Measurements from ENCODE around the gene ZFP14.
"Not testable (repeated sequence)": the region's sequence is repeated elsewhere in the genome, so short reads cannot be mapped to it uniquely, and the experiment has no call there.

Gene ZFP14

DNA sequence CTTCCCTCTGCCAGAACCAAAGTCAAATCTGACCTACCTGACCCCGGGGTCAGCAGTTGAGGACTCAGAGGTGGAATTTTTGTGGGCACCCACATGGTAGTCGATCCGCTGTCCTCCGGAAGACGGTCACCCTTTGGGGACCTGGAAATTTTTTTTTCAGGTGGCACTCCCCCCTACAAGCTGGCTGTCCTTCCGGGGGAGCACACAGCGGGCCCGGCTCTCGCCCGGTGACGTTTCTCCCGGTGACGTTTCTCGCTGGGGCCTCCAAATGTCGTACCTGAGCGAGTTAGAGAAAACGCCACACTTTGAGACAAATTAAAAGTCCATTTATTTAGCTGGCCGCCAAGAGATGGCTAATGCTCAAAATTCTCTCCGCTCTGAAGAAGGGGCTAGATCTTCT lies 48.8 kb downstream of the ZFP14 start:
- no peak for DNase-seq (ENCODE audit: low spot score)
- H3K27ac ChIP-seq: no peak overlapping the region
- H3K4me3 ChIP-seq: no peak overlapping the region
- no peak for TF ChIP-seq CTCF (IDR thresholded peaks at IDR 0.05)

GRCh38 chr19:36329534-36329933 lies 49.5 kb downstream of the ZFP14 start:
- not testable (repeated sequence) for H3K4me3 ChIP-seq; DNase-seq (ENCODE audit: low spot score); H3K27ac ChIP-seq

DNA sequence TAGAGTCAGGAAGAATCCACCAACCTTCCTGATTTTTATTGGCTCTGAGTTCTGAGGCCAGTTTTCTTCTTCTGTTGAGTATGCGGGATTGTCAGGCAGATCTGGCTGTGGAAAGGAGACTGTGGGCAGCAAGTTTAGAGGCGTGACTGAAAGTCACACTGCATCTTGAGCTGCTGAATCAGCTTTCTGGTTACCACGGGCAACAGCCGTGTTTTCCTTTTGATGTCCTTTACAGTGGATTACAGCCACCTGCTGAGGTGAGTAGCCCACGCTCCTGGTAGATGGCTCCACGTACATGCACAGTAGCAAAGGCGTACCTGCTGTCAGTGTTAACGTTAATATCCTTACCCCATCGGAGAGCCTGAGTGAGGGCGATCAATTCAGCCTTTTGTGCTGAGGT lies 52.4 kb downstream of the ZFP14 start:
- not testable (repeated sequence) for DNase-seq (ENCODE audit: low spot score)

DNA sequence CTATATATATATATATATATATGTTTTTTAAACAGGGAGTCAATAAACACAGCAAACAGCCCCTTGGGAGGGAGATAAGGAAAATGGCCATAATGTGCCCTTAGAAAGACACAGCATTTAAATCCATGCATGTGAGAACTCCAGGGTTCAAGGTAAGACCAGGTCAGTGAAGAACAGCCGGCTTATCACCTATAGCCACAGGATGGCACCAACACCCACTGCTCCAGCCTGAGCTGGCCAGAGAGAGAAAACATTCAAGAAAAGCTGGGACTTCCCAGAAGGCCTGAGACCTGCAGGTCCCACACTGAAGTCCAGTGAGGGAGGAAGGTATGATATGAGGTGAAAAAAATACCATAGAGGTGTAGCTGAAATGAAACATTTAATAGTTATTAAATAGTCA lies 63.8 kb downstream of the ZFP14 start:
- not testable (repeated sequence) for H3K4me3 ChIP-seq; H3K27ac ChIP-seq; DNase-seq (ENCODE audit: low spot score)

More for the DNA sequence above, 52.4 kb downstream of the ZFP14 start:
- H3K27ac ChIP-seq, H3K4me3 ChIP-seq: not testable (repeated sequence)

- H3K27ac ChIP-seq; H3K4me3 ChIP-seq; DNase-seq (ENCODE audit: low spot score): not testable (repeated sequence)
Observed at GRCh38 chr19:36314053-36314452, 64.9 kb downstream of the ZFP14 start.

DNA sequence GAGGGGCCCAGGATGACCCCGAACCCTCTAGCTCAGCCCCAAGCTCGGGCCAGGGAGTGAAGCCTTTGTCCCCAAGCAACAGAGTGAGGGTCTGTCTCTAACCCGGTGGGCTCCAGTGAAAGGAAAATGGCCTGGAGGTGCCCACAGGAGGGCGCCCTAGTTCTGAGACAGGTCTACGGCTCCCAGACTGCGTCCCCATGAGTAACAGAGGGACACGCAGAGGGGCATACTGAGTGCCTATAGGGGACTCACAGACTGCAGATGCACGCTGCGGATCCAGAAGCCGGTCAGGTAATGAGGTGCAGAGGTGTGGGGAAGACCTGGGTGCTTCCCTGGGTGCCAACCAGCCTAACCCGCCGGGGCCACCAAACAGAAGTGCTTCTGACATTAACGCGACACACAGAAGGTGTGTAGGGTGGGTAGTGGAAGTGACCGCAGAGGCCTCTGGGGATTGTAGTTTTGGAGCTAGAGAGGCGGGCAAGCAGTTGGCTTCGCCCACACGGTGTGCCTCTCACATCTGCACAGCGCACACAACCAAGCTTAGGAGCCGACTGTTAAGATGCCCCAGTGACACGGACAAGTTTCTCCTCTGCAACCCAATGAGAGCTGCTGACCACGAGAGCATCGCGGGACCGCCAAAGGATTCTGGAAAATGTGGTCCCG lies 67.8 kb downstream of the ZFP14 start:
- not testable (repeated sequence) for H3K27ac ChIP-seq; DNase-seq (ENCODE audit: low spot score); H3K4me3 ChIP-seq

DNA sequence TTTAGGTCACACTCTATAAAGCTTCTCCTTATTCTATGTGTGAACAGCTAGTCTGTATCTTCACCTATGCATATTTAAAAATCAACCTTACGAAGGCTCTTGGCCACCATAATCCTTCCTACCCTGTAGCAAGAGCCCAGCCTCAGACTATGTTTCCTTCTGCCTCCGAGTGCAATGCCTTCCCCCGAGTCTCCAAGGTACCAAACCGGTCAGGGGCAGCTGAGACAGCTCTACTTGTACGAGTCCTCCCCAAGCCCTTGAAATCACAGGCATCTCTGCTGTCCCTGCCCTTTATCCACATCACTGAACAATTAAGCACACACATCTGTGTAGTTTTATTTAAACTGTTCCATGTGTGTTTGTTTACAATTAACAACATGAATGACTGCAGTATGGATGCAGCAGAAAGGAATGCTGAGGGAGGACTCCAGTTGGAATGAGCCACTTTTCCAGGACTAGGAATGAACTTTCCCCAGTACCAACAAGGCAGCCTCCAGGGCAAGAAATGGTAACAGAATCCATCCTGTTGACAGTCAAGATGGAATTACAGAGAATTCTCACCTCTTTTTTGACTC lies 68.5 kb downstream of the ZFP14 start:
- not testable (repeated sequence) for H3K27ac ChIP-seq; DNase-seq (ENCODE audit: low spot score)

GRCh38 chr19:36309759-36310158 lies 69.2 kb downstream of the ZFP14 start:
- H3K4me3 ChIP-seq: peak overlapping the region; percentile 60
- DNase-seq (ENCODE audit: low spot score); H3K27ac ChIP-seq: not testable (repeated sequence)

More for the DNA sequence above, 68.5 kb downstream of the ZFP14 start:
- not testable (repeated sequence) for H3K4me3 ChIP-seq

DNA sequence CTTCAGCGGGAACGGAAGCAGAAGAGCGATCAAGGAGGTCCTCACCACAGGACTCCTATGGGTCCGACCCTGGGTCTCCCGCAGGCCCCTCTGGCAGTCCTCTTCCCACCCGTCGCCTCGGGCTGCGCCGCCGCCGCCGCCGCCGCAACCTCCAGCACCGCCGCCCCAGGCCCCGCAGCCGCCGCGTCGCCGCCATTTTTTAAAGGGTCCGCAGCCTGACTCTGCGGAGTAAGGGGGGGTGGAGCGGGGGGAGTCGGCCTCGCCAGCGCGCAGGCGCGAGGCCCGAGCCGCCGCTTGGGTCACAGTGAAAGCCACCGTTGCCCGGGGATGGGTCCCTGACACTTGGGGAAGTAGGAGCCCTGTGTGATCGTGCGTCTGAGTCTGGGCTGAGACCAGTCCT lies 69.7 kb downstream of the ZFP14 start:
- not testable (repeated sequence) for DNase-seq (ENCODE audit: low spot score)
- Histone ChIP-seq H3K27ac (peak overlapping the region in 1 of 2 donors; percentile 43), H3K4me3 (peak overlapping the region; percentile 60)

DNA sequence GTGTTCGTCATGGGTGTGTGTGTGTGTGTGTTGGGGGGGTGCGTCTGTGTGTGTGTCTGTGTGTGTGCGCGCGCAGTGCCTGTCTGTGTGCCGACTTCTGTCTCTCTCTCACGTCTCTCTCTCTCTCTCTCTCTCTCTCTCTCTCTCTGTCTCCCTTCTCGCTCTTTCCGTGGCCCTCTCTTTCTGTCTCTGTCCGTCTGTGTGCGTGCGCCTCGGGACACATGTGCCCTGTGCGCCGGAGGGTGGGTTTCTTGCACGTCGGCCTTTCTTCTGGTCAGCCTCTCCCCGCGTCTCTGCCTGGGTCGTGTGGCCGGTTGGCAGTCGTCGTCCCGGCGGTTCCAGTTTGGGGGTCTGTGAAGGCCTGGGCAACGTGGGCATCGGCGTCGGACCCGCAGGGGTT lies 86.7 kb downstream of the ZFP14 start:
- H3K27ac ChIP-seq; DNase-seq (ENCODE audit: low spot score); H3K4me3 ChIP-seq: not testable (repeated sequence)
